K562 (cell line): ENCODE results near the gene DLGAP1. TPM values are rescaled to one million over a fixed set of nuclear protein-coding genes. Genes with fewer than 3 reads are reported as not detected.

ENCODE experiments used
- CHD4 ChIP-seq: fragments of 200-600 bp; sonication (generic); IDR thresholded peaks from 3 replicates; pipeline ENCODE4 v1.6.1; 2012; ENCODE audit warnings: low read depth, mild to moderate bottlenecking, mixed read lengths, low read length, inconsistent platforms; ENCODE audit not compliant: insufficient read depth, insufficient replicate concordance, poor library complexity, severe bottlenecking
- COPS2 ChIP-seq: fragments of 450-650 bp; conservative IDR thresholded peaks from 2 replicates; pipeline ENCODE4 v1.6.1; 2016; ENCODE audit warnings: mild to moderate bottlenecking, moderate library complexity
- CREBBP ChIP-seq: IDR thresholded peaks from one replicate; pipeline ENCODE4 v1.6.1; 2012; ENCODE audit warnings: low read depth, mild to moderate bottlenecking, control low read depth, inconsistent platforms, low read length
- ERF ChIP-seq: fragments of 450-650 bp; formaldehyde crosslinking; IDR thresholded peaks from 2 replicates; pipeline ENCODE4 v1.4.0; 2020; ENCODE audit warnings: mild to moderate bottlenecking, mixed read lengths
- HNRNPL ChIP-seq: fragments of 200-400 bp; formaldehyde crosslinking; IDR thresholded peaks from 2 replicates; pipeline ENCODE4 v1.6.1; 2017; ENCODE audit warnings: low read depth, mild to moderate bottlenecking, low read length
- HNRNPLL ChIP-seq: fragments of 200-400 bp; formaldehyde crosslinking; IDR thresholded peaks from 2 replicates; pipeline ENCODE4 v1.6.1; 2017; ENCODE audit warnings: low read length, low read depth, mild to moderate bottlenecking; ENCODE audit not compliant: poor library complexity, severe bottlenecking
- JUND ChIP-seq, 2 experiments: IDR thresholded peaks; 2 replicates in 1 of 2; 3 replicates in 1 of 2; pipeline ENCODE4 v1.6.1; 2011; ENCODE audit warnings: borderline replicate concordance in 2 of 2, low read depth in 2 of 2, low read length in 2 of 2, improper control_type of control experiment in 1 of 2, missing biosample characterization in 1 of 2, missing genetic modification characterization in 1 of 2, missing genetic modification reagents in 1 of 2
- KLF6 ChIP-seq: fragments of 250-450 bp; sonication (Bioruptor Pico); IDR thresholded peaks from 2 replicates; pipeline ENCODE4 v1.4.0; 2020; ENCODE audit warnings: mild to moderate bottlenecking, moderate library complexity, borderline replicate concordance
- MAFK ChIP-seq: IDR thresholded peaks from 2 replicates; pipeline ENCODE4 v1.6.1; 2011; ENCODE audit warnings: low read length, improper control_type of control experiment
- MAZ ChIP-seq, 2 experiments: fragments of 450-650 bp in 1 of 2; sonication (generic) in 1 of 2; formaldehyde crosslinking; IDR thresholded peaks in 1 of 2; conservative IDR thresholded peaks in 1 of 2; 2 replicates each; pipeline versions ENCODE4 v1.4.0 to v1.5.0; 2020; ENCODE audit warnings: mild to moderate bottlenecking in 1 of 2, missing genetic modification reagents in 1 of 2
- NRF1 ChIP-seq, 2 experiments: fragments of 450-650 bp; IDR thresholded peaks in 1 of 2; conservative IDR thresholded peaks in 1 of 2; 2 replicates each; pipeline ENCODE4 v1.6.1; 2014; ENCODE audit warnings: mild to moderate bottlenecking in 2 of 2
- POLR2H ChIP-seq: IDR thresholded peaks from 2 replicates; pipeline ENCODE4 v1.6.1; 2016; ENCODE audit warnings: missing genetic modification characterization, low read depth, mild to moderate bottlenecking, control low read depth, missing compliant biosample characterization, moderate library complexity
- PURB ChIP-seq: sonication (generic); formaldehyde crosslinking; IDR thresholded peaks from 2 replicates; pipeline ENCODE4 v1.9.0; 2021; ENCODE audit warnings: low read depth, mild to moderate bottlenecking, missing genetic modification reagents
- RBM17 ChIP-seq: fragments of 200-400 bp; formaldehyde crosslinking; IDR thresholded peaks from 2 replicates; pipeline ENCODE4 v1.6.1; 2017; ENCODE audit warnings: low read depth, mild to moderate bottlenecking, low read length, borderline replicate concordance
- RBM39 ChIP-seq: fragments of 200-400 bp; formaldehyde crosslinking; optimal IDR thresholded peaks from 2 replicates; pipeline ENCODE3; 2018; ENCODE audit warnings: low read depth, low read length
- SRF ChIP-seq, 2 experiments: fragments of 250-450, 450-650 bp in 1 of 2; sonication (Bioruptor Pico) in 1 of 2; sonication (generic) in 1 of 2; formaldehyde crosslinking; IDR thresholded peaks; 2 replicates each; pipeline versions ENCODE4 v1.5.0 to v1.5.1; 2020 to 2022; ENCODE audit warnings: mild to moderate bottlenecking in 1 of 2, missing genetic modification reagents in 1 of 2
- ZBTB26 ChIP-seq: fragments of 450-650 bp; formaldehyde crosslinking; IDR thresholded peaks from 2 replicates; pipeline ENCODE4 v1.4.0; 2022; ENCODE audit warnings: missing genetic modification characterization
- ZBTB7A ChIP-seq: IDR thresholded peaks from 2 replicates; pipeline ENCODE4 v1.6.1; 2011; ENCODE audit warnings: low read depth, mild to moderate bottlenecking, low read length, moderate library complexity, borderline replicate concordance; ENCODE audit not compliant: control insufficient read depth
- polyA plus RNA-seq, 8 experiments: library from polyadenylated mRNA; depleted of rRNA in 4 of 8; stranded (reverse) in 5 of 8; unstranded in 3 of 8; fragments of >200 nt; fragmentation: Nextera tagmentation in 2 of 8; fragmentation: Illumina TruSeq in 1 of 8; extraction: Ambion mirVana in 2 of 8; extraction: Trizol in 1 of 8; gene quantifications; 2 replicates each; pipeline versions ENCODE4 v1.2.1 to v1.2.3, GENCODE V29; 2011 to 2014; ENCODE audit warnings: inconsistent platforms in 1 of 8, missing spikeins in 1 of 8
- total RNA-seq, 7 experiments: library from RNA; depleted of rRNA in 6 of 7; stranded (reverse); fragments of >200 nt in 6 of 7; fragmentation: Illumina TruSeq in 2 of 7; extraction: Trizol in 2 of 7; gene quantifications; 2 replicates each; pipeline versions ENCODE4 v1.2.1 to v1.2.3, GENCODE V29; 2011 to 2021; ENCODE audit warnings: low replicate concordance in 1 of 7
- TF ChIP-seq, protein P1 (sequence below), 2 experiments: IDR thresholded peaks; 2 replicates each; pipeline ENCODE4 v1.6.1; 2012; ENCODE audit warnings: improper control_type of control experiment in 2 of 2, low read depth in 2 of 2, low read length in 2 of 2, borderline replicate concordance in 1 of 2
- TF ChIP-seq, protein P2 (sequence below): fragments of 450-650 bp; IDR thresholded peaks from 2 replicates; pipeline ENCODE4 v1.6.1; 2016; ENCODE audit warnings: antibody characterized with exemption

Gene DLGAP1
- total and polyA plus RNA-seq, 9 of the 15 experiments (the other 6 are each of a cell fraction or from before 2014, with no cell fraction given), result 0.04 to 0.22 (median 0.08) TPM

- TF ChIP-seq ZBTB7A (no peak), HNRNPL (no peak), PURB (CRISPR knock-in tag) (no peak), JUND (IDR thresholded peaks at IDR 0.05; ENCODE audit: borderline replicate concordance, low read depth, low read length) (no peak), JUND (tag; IDR thresholded peaks at IDR 0.05; ENCODE audit: borderline replicate concordance, low read depth, low read length) (no peak), CHD4 (peak; percentile 51), KLF6 (CRISPR knock-in tag) (no peak), SRF (CRISPR knock-in tag; IDR thresholded peaks at IDR 0.05) (0 out of 4 replicates have a peak, but pooled peaks of 1 of the 2 experiments have one; percentile 12), MAZ (CRISPR knock-in tag; conservative IDR thresholded peaks at IDR 0.05 in 1 of 2, IDR thresholded peaks at IDR 0.05 in 1 of 2) (peak in 1 of 2 experiments; percentile 11; a peak in 1 of 4 replicates), COPS2 (no peak), POLR2H (no peak), RBM17 (no peak), RBM39 (peak; percentile 35), HNRNPLL (peak; percentile 41), MAFK (no peak), ERF (CRISPR knock-in tag) (no peak), CREBBP (no peak), NRF1 (conservative IDR thresholded peaks at IDR 0.05 in 1 of 2, IDR thresholded peaks at IDR 0.05 in 1 of 2) (no peak), ZBTB26 (no peak)
- TF ChIP-seq, protein P1, sequence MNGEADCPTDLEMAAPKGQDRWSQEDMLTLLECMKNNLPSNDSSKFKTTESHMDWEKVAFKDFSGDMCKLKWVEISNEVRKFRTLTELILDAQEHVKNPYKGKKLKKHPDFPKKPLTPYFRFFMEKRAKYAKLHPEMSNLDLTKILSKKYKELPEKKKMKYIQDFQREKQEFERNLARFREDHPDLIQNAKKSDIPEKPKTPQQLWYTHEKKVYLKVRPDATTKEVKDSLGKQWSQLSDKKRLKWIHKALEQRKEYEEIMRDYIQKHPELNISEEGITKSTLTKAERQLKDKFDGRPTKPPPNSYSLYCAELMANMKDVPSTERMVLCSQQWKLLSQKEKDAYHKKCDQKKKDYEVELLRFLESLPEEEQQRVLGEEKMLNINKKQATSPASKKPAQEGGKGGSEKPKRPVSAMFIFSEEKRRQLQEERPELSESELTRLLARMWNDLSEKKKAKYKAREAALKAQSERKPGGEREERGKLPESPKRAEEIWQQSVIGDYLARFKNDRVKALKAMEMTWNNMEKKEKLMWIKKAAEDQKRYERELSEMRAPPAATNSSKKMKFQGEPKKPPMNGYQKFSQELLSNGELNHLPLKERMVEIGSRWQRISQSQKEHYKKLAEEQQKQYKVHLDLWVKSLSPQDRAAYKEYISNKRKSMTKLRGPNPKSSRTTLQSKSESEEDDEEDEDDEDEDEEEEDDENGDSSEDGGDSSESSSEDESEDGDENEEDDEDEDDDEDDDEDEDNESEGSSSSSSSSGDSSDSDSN (IDR thresholded peaks at IDR 0.05; ENCODE audit: borderline replicate concordance in 1 of 2, low read depth in 2 of 2, low read length in 2 of 2), result 0 out of 4 replicates have a peak, but pooled peaks of 1 of the 2 experiments have one; percentile 18
- TF ChIP-seq, protein P2, sequence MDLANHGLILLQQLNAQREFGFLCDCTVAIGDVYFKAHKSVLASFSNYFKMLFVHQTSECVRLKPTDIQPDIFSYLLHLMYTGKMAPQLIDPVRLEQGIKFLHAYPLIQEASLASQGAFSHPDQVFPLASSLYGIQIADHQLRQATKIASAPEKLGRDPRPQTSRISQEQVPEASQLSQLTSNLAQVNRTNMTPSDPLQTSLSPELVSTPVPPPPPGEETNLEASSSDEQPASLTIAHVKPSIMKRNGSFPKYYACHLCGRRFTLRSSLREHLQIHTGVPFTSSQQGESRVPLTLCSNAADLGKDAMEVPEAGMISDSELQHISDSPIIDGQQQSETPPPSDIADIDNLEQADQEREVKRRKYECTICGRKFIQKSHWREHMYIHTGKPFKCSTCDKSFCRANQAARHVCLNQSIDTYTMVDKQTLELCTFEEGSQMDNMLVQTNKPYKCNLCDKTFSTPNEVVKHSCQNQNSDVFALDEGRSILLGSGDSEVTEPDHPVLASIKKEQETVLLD, result no peak
These were observed 1002.2 kb downstream of the DLGAP1 start (continued) for GRCh38 chr18:3452750-3453539.
